Endothelial cell of umbilical vein (primary cell): Measurements from ENCODE around the gene RPS6KA6. TPM values are rescaled to one million over a fixed set of nuclear protein-coding genes. Genes with fewer than 3 reads are reported as not detected.

ENCODE experiments used
- BruUV-seq: library from RNA; stranded (reverse); fragments of 400-500 nt; replicated peaks from 2 replicates; lab custom pipeline; 2021; lab: Mats Ljungman, UMichigan
- CTCF ChIA-PET: fragments of 300-600, 350-600 bp; sonication (Branson Sonifier 250); formaldehyde crosslinking; loops from one replicate; lab custom pipeline; 2021; ENCODE audit warnings: antibody characterized with exemption, inconsistent platforms; lab: Charles Lee
- POLR2A ChIA-PET: fragments of 300-600, 350-600 bp; sonication (Branson Sonifier 250); formaldehyde crosslinking; loops from one replicate; lab custom pipeline; 2021; ENCODE audit warnings: antibody characterized with exemption, inconsistent platforms; lab: Charles Lee
- DNase-seq: peaks from one replicate; pipeline ENCODE4 v3.0.0-alpha.2; 2011; ENCODE audit warnings: low read depth, low spot score
- FAIRE-seq: peaks from 2 replicates; lab custom pipeline; 2011; peaks lifted over from hg19 to GRCh38; lab: Jason Lieb, UNC
- H2AFZ ChIP-seq: 2 replicates; pipeline ENCODE4 v1.6.0; 2012; ENCODE audit warnings: low read depth, low read length, control low read depth, inconsistent platforms
- H3K27ac ChIP-seq: 2 replicates; pipeline ENCODE4 v1.5.1; 2011; ENCODE audit warnings: low read depth, mild to moderate bottlenecking, control low read depth, low read length, moderate library complexity; ENCODE audit not compliant: insufficient read depth
- H3K27me3 ChIP-seq, 2 experiments: 2 replicates each; pipeline versions ENCODE4 v1.6.0 to v1.6.1; 2011; ENCODE audit warnings: low read length in 2 of 2, mixed read lengths in 1 of 2; ENCODE audit not compliant: control insufficient read depth in 2 of 2, insufficient read depth in 2 of 2
- H3K36me3 ChIP-seq, 2 experiments: 2 replicates in 1 of 2; 3 replicates in 1 of 2; pipeline ENCODE4 v1.5.1; 2011; ENCODE audit warnings: low read length in 2 of 2, mild to moderate bottlenecking in 1 of 2, moderate library complexity in 1 of 2; ENCODE audit not compliant: control insufficient read depth in 2 of 2, insufficient read depth in 2 of 2; ENCODE audit errors: extremely low read depth in 1 of 2
- H3K4me1 ChIP-seq: 3 replicates; pipeline ENCODE4 v1.5.1; 2011; ENCODE audit warnings: mild to moderate bottlenecking, low read length; ENCODE audit not compliant: control insufficient read depth, insufficient read depth; ENCODE audit errors: extremely low read depth
- H3K4me2 ChIP-seq: 2 replicates; pipeline ENCODE4 v1.6.1; 2011; ENCODE audit warnings: low read length, control low read depth, mixed read lengths; ENCODE audit not compliant: insufficient read depth
- H3K4me3 ChIP-seq, 3 experiments: fragments of 200-600 bp in 1 of 3; sonication (generic), shearing (Covaris generic) in 1 of 3; replicated peaks in 1 of 3; 2 replicates each; pipeline ENCODE4 v1.5.1; 2011 to 2016; ENCODE audit warnings: control low read depth in 3 of 3, low read length in 3 of 3, mild to moderate bottlenecking in 2 of 3, inconsistent platforms in 1 of 3, low read depth in 1 of 3, moderate library complexity in 1 of 3; ENCODE audit not compliant: insufficient read depth in 1 of 3
- H3K79me2 ChIP-seq: 2 replicates; pipeline ENCODE4 v1.6.0; 2012; ENCODE audit warnings: low read length, inconsistent platforms; ENCODE audit not compliant: control insufficient read depth, insufficient read depth
- H3K9ac ChIP-seq: replicated peaks from 2 replicates; pipeline ENCODE3; 2011; ENCODE audit warnings: low read length, control low read depth; ENCODE audit not compliant: insufficient read depth; ENCODE audit errors: extremely low read depth
- H3K9me1 ChIP-seq: replicated peaks from 3 replicates; pipeline ENCODE4 v1.6.0; 2011; ENCODE audit warnings: mild to moderate bottlenecking, low read length; ENCODE audit not compliant: control insufficient read depth, insufficient read depth; ENCODE audit errors: extremely low read depth
- H3K9me3 ChIP-seq: replicated peaks from 2 replicates; pipeline ENCODE4 v1.5.1; 2012; ENCODE audit warnings: low read length, inconsistent platforms; ENCODE audit not compliant: control insufficient read depth, insufficient read depth
- H4K20me1 ChIP-seq: replicated peaks from 2 replicates; pipeline ENCODE3; 2011; ENCODE audit warnings: mild to moderate bottlenecking, low read length; ENCODE audit not compliant: control insufficient read depth, insufficient read depth; ENCODE audit errors: extremely low read depth
- EZH2 ChIP-seq: IDR thresholded peaks from 2 replicates; pipeline ENCODE4 v1.6.1; 2012; ENCODE audit warnings: borderline replicate concordance, low read depth, mild to moderate bottlenecking, moderate library complexity, low read length, inconsistent platforms; ENCODE audit not compliant: severe bottlenecking
- FOS ChIP-seq: IDR thresholded peaks from 2 replicates; pipeline ENCODE4 v1.6.1; 2011; ENCODE audit warnings: mild to moderate bottlenecking, low read length, moderate library complexity, borderline replicate concordance; ENCODE audit not compliant: insufficient read depth
- GATA2 ChIP-seq: IDR thresholded peaks from 2 replicates; pipeline ENCODE4 v1.7.0; 2011; ENCODE audit warnings: low read depth, mild to moderate bottlenecking, moderate library complexity, mixed read lengths, low read length; ENCODE audit not compliant: insufficient read length, insufficient read depth
- JUN ChIP-seq: IDR thresholded peaks from 2 replicates; pipeline ENCODE4 v1.6.1; 2011; ENCODE audit warnings: borderline replicate concordance, low read depth; ENCODE audit not compliant: insufficient read length, insufficient read depth
- MYC ChIP-seq: IDR thresholded peaks from one replicate; pipeline ENCODE4 v1.6.1; 2011; ENCODE audit warnings: mild to moderate bottlenecking, low read depth, low read length
- POLR2A ChIP-seq: IDR thresholded peaks from 2 replicates; pipeline ENCODE4 v1.6.1; 2012; ENCODE audit warnings: low read depth, mild to moderate bottlenecking, control low read depth, low read length
- POLR2AphosphoS5 ChIP-seq: IDR thresholded peaks from 2 replicates; pipeline ENCODE4 v1.6.1; 2012; ENCODE audit warnings: low read depth, mild to moderate bottlenecking, control low read depth, low read length, moderate library complexity; ENCODE audit not compliant: insufficient read depth
- dilution Hi-C: fragments of 300-500 bp; cut with MboI; formaldehyde crosslinking; loops from one replicate; pipeline ENCODE4 v1.15.0; 2019; ENCODE audit warnings: low sequenced_read_pairs; ENCODE audit not compliant: extremely low pct_ligation_motif_present
- intact Hi-C: fragments of 100-400 bp; cut with micrococcal nuclease; formaldehyde crosslinking; loops from one replicate; pipeline ENCODE4 v1.10.0; 2022
- polyA plus RNA-seq, 4 experiments: library from polyadenylated mRNA; depleted of rRNA in 3 of 4; stranded (reverse) in 3 of 4; unstranded in 1 of 4; fragments of >200 nt; gene quantifications; 2 replicates each; pipeline versions ENCODE4 v1.2.1 to v1.2.3, GENCODE V29; 2011 to 2012; ENCODE audit warnings: missing spikeins in 1 of 4
- total RNA-seq: library from RNA; stranded (reverse); gene quantifications from 2 replicates; pipeline ENCODE4 v1.2.3, GENCODE V29; 2021
- TF ChIP-seq, protein P1 (sequence below): IDR thresholded peaks from 2 replicates; pipeline ENCODE4 v1.6.1; 2011; ENCODE audit not compliant: insufficient read depth, insufficient read length
- TF ChIP-seq, protein P2 (sequence below), 2 donors: IDR thresholded peaks; 1 replicate in 1 of 2; 2 replicates in 1 of 2; pipeline ENCODE4 v1.5.1; 2011; ENCODE audit warnings: low read length in 2 of 2, mild to moderate bottlenecking in 2 of 2, moderate library complexity in 2 of 2, control low read depth in 1 of 2, inconsistent platforms in 1 of 2, low read depth in 1 of 2; ENCODE audit not compliant: insufficient read depth in 1 of 2; ENCODE audit errors: extremely low read depth in 1 of 2

The RPS6KA6 gene
- total and polyA plus RNA-seq, 2 donors (not counting 3 experiments of a cell fraction or from before 2014, with no cell fraction given), result 0.23 to 0.69 TPM

DNA sequence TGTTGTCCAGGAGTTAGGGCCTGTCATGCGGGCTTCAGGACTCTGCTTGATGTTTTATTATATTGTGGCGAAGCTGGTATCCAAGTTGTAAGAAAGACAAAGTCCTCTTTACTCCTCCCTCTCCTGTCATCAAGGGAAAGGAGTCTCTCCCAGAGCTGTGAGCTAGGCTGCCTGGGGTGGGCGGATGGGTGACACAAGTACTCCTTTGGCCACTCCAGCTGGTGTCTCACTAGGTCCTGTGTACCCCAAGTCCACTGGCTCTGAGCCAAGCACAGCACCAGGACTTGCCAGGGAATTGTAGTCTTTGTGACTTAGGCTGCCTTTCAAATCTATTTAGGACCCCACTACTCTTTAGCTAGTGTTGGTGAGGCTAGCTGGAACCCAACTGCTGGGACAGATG lies 36.7 kb upstream of the RPS6KA6 start:
- Histone ChIP-seq H3K9me3 (no peaks in the 10 kb centered on the region), H3K4me3 (no peak overlapping the region), H3K9ac (no peak overlapping the region), H2AFZ (no peak overlapping the region), H3K79me2 (no peaks in the 10 kb centered on the region), H3K9me1 (no peaks in the 10 kb centered on the region), H3K4me2 (no peak overlapping the region), H4K20me1 (no peaks in the 10 kb centered on the region), H3K36me3 (no peaks in the 10 kb centered on the region), H3K27me3 (no peaks in the 10 kb centered on the region), H3K27ac (no peak overlapping the region), H3K4me1 (no peaks in the 10 kb centered on the region)
- BruUV-seq, result no TSS peak
- ChIA-PET POLR2A (no interaction called here), CTCF (no interaction called here)
- intact Hi-C loops, result no loop called here
- TF ChIP-seq FOS, result no peak
- TF ChIP-seq MYC, result no peak
- TF ChIP-seq GATA2, result no peak
- no peak for TF ChIP-seq JUN
- no peak for TF ChIP-seq POLR2AphosphoS5
- TF ChIP-seq EZH2, result no peak
- FAIRE-seq (no peak), DNase-seq (no peak)
- dilution Hi-C loops, result no loop called here

DNA sequence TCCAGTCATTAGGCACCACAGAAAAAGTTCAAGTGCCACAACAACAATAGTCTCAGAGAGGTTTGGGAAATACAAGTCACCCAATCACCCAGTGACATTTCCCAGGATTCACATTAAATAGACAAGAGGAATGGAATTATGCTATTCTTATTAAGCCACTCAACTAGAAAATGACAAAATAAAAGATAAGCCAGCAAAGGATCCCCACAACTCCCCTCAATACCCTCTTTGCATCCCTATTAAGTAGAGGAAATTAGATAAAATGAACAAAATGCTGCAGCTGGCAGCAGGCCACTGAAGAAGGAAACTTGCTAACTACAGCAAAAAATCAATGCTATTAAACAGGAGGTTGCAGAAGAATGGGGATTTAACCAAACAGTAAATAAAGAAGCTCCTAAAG lies 35.3 kb upstream of the RPS6KA6 start:
- H4K20me1 ChIP-seq, result no peaks in the 10 kb centered on the region
- BruUV-seq, result no TSS peak
- H2AFZ ChIP-seq, result no peak overlapping the region
- no peaks in the 10 kb centered on the region for H3K79me2 ChIP-seq
- CTCF ChIA-PET, result no interaction called here
- TF ChIP-seq, protein P1, sequence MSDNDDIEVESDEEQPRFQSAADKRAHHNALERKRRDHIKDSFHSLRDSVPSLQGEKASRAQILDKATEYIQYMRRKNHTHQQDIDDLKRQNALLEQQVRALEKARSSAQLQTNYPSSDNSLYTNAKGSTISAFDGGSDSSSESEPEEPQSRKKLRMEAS, result no peak
- TF ChIP-seq EZH2 (no peak), GATA2 (no peak), FOS (no peak), JUN (no peak), POLR2AphosphoS5 (no peak), POLR2A (no peak), MYC (no peak)
- TF ChIP-seq, protein P2, sequence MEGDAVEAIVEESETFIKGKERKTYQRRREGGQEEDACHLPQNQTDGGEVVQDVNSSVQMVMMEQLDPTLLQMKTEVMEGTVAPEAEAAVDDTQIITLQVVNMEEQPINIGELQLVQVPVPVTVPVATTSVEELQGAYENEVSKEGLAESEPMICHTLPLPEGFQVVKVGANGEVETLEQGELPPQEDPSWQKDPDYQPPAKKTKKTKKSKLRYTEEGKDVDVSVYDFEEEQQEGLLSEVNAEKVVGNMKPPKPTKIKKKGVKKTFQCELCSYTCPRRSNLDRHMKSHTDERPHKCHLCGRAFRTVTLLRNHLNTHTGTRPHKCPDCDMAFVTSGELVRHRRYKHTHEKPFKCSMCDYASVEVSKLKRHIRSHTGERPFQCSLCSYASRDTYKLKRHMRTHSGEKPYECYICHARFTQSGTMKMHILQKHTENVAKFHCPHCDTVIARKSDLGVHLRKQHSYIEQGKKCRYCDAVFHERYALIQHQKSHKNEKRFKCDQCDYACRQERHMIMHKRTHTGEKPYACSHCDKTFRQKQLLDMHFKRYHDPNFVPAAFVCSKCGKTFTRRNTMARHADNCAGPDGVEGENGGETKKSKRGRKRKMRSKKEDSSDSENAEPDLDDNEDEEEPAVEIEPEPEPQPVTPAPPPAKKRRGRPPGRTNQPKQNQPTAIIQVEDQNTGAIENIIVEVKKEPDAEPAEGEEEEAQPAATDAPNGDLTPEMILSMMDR (IDR thresholded peaks at IDR 0.05; ENCODE audit: extremely low read depth in 1 of 2, insufficient read depth in 1 of 2, low read depth in 1 of 2, low read length in 2 of 2), result no peak
- dilution Hi-C loops (no loop called here), intact Hi-C loops (no loop called here)
- H3K36me3 ChIP-seq, result no peaks in the 10 kb centered on the region
- no peaks in the 10 kb centered on the region for H3K27me3 ChIP-seq
- H3K9me1 ChIP-seq, result no peaks in the 10 kb centered on the region
- DNase-seq, result no peak
- H3K4me2 ChIP-seq, result no peak overlapping the region
- H3K9ac ChIP-seq, result no peak overlapping the region
- no peaks in the 10 kb centered on the region for H3K9me3 ChIP-seq
- H3K27ac ChIP-seq, result no peak overlapping the region
- POLR2A ChIA-PET, result no interaction called here
- no peak overlapping the region for H3K4me3 ChIP-seq
- H3K4me1 ChIP-seq, result no peaks in the 10 kb centered on the region
- FAIRE-seq, result no peak
